HL-60 (cell line): ENCODE results near the gene SIPA1.

Experiments
- CTCF ChIP-seq: IDR thresholded peaks from one replicate; pipeline ENCODE4 v1.5.1; 2011; ENCODE audit warnings: low read length, control low read depth, inconsistent platforms; ENCODE audit not compliant: insufficient read depth
- GABPA ChIP-seq: IDR thresholded peaks from 2 replicates; pipeline ENCODE4 v1.6.1; 2012; ENCODE audit warnings: low read depth
- REST ChIP-seq: IDR thresholded peaks from 2 replicates; pipeline ENCODE4 v1.6.1; 2012; ENCODE audit warnings: low read depth; ENCODE audit not compliant: insufficient replicate concordance
- SPI1 ChIP-seq: IDR thresholded peaks from 2 replicates; pipeline ENCODE4 v1.6.1; 2012; ENCODE audit warnings: low read depth, mild to moderate bottlenecking, borderline replicate concordance

GRCh38 chr11:65654375-65655349 is 16.8 kb downstream of the SIPA1 start:
- TF ChIP-seq CTCF (no peak), REST (no peak), SPI1 (no peak), GABPA (no peak)
